Tibial artery (tissue), 4 donors: Measurements from ENCODE around the gene SORBS2.
A peak's percentile ranks its signal among the peaks of the same experiment; 100 is the strongest.

Source experiments
- DNase-seq, 2 donors: peaks; one replicate each; pipeline ENCODE4 v3.0.0-alpha.2; 2019
- H3K27ac ChIP-seq, 2 donors: fragments of 200-600 bp; sonication (generic) in 1 of 2; 1 replicate in 1 of 2; 2 replicates in 1 of 2; pipeline ENCODE4 v1.5.1; 2018 to 2019; ENCODE audit warnings: mild to moderate bottlenecking in 1 of 2
- H3K27me3 ChIP-seq, 2 donors: fragments of 200-600 bp; sonication (generic) in 1 of 2; one replicate each; pipeline versions ENCODE4 v1.5.1 to v1.6.0; 2016 to 2019
- H3K36me3 ChIP-seq, 3 donors: fragments of 200-600 bp; sonication (generic) in 2 of 3; one replicate each; pipeline ENCODE4 v1.5.1; 2016 to 2019; ENCODE audit warnings: mild to moderate bottlenecking in 2 of 3
- H3K4me1 ChIP-seq, 4 donors: fragments of 200-600 bp; sonication (generic) in 2 of 4; 1 replicate in 3 of 4; 2 replicates in 1 of 4; pipeline ENCODE4 v1.5.1; 2016 to 2019
- H3K4me3 ChIP-seq, 2 donors: fragments of 200-600 bp; sonication (generic) in 1 of 2; 1 replicate in 1 of 2; 2 replicates in 1 of 2; pipeline ENCODE4 v1.5.1; 2018 to 2019; ENCODE audit warnings: mild to moderate bottlenecking in 2 of 2
- H3K9me3 ChIP-seq, 3 donors: fragments of 200-600 bp; sonication (generic) in 1 of 3; one replicate each; pipeline ENCODE4 v1.5.1; 2016 to 2019
- CTCF ChIP-seq, 2 experiments: fragments of 200-600 bp in 1 of 2; fragments of 450-650 bp in 1 of 2; IDR thresholded peaks; one replicate each; pipeline ENCODE4 v1.5.1; 2017 to 2019; ENCODE audit warnings: antibody characterized with exemption in 2 of 2, mild to moderate bottlenecking in 1 of 2, moderate library complexity in 1 of 2
- intact Hi-C: fragments of 100-400 bp; cut with DNase I; formaldehyde crosslinking; loops from one replicate; pipeline ENCODE4 v1.15.0; 2023; ENCODE audit warnings: low total_unique reads

Gene SORBS2

GRCh38 chr4:185637163-185637875, 174.7 kb downstream of the SORBS2 start:
- no peak for DNase-seq
- Histone ChIP-seq H3K4me3 (no peak overlapping the region), H3K9me3 (no peaks in the 10 kb centered on the region), H3K4me1 (peaks cover 0 to 37% (median 10%) of the 10 kb centered on the region in 4 donors), H3K27ac (no peak overlapping the region), H3K27me3 (no peaks in the 10 kb centered on the region), H3K36me3 (peaks cover 10 to 26% (median 23%) of the 10 kb centered on the region in 3 donors)
- intact Hi-C loops: loop anchor here (5.0 kb wide), 1 partner anchor 385 kb away; no protein-coding TSS in a partner anchor
- no peak for TF ChIP-seq CTCF (IDR thresholded peaks at IDR 0.05)

- intact Hi-C loops: no loop called here
- Histone ChIP-seq H3K27ac (no peak overlapping the region), H3K36me3 (peaks cover 37 to 42% (median 39%) of the 10 kb centered on the region in 3 donors), H3K4me3 (no peak overlapping the region), H3K4me1 (peaks cover 0 to 8% (median 6%) of the 10 kb centered on the region in 4 donors), H3K27me3 (no peaks in the 10 kb centered on the region), H3K9me3 (no peaks in the 10 kb centered on the region)
- TF ChIP-seq CTCF (IDR thresholded peaks at IDR 0.05): peak; percentile 31 to 45
- DNase-seq: no peak
Measured at GRCh38 chr4:185634066-185634652, 177.8 kb downstream of the SORBS2 start.

GRCh38 chr4:185626798-185627197, 185.2 kb downstream of the SORBS2 start:
- Histone ChIP-seq H3K9me3 (no peaks in the 10 kb centered on the region), H3K27ac (peak overlapping the region in 1 of 2 donors; percentile 34), H3K4me3 (no peak overlapping the region), H3K36me3 (peaks cover 62 to 81% (median 77%) of the 10 kb centered on the region in 3 donors), H3K27me3 (no peaks in the 10 kb centered on the region), H3K4me1 (peaks cover 0 to 19% (median 2%) of the 10 kb centered on the region in 4 donors)
- DNase-seq: no peak
- TF ChIP-seq CTCF (IDR thresholded peaks at IDR 0.05): no peak
- intact Hi-C loops: no loop called here

- Histone ChIP-seq H3K27me3 (no peaks in the 10 kb centered on the region), H3K4me1 (peaks cover 0 to 22% (median 2%) of the 10 kb centered on the region in 4 donors), H3K4me3 (no peak overlapping the region), H3K36me3 (peaks cover 61 to 74% (median 69%) of the 10 kb centered on the region in 3 donors), H3K27ac (peak overlapping the region in 1 of 2 donors; percentile 34), H3K9me3 (no peaks in the 10 kb centered on the region)
- TF ChIP-seq CTCF (IDR thresholded peaks at IDR 0.05): no peak
- intact Hi-C loops: no loop called here
- DNase-seq: no peak
Measured at GRCh38 chr4:185625503-185625902, 186.5 kb downstream of the SORBS2 start.

GRCh38 chr4:185624259-185624589, 187.8 kb downstream of the SORBS2 start:
- TF ChIP-seq CTCF (IDR thresholded peaks at IDR 0.05): no peak
- peaks cover 67 to 75% (median 67%) of the 10 kb centered on the region in 3 donors for H3K36me3 ChIP-seq
- intact Hi-C loops: no loop called here
- no peak for DNase-seq
- no peak overlapping the region for H3K4me3 ChIP-seq
- peaks cover 0 to 22% (median 2%) of the 10 kb centered on the region in 4 donors for H3K4me1 ChIP-seq
- H3K27ac ChIP-seq: peak overlapping the region in 1 of 2 donors; percentile 20
- H3K9me3 ChIP-seq: no peaks in the 10 kb centered on the region
- no peaks in the 10 kb centered on the region for H3K27me3 ChIP-seq
